GM12865 (cell line): Measurements from ENCODE around the gene AP5Z1.
A peak's percentile ranks its signal among the peaks of the same experiment; 100 is the strongest.

Source experiments
- DNase-seq: peaks from one replicate; pipeline ENCODE4 v3.0.0; 2010; ENCODE audit warnings: low read depth
- H3K4me3 ChIP-seq: 2 replicates; pipeline ENCODE4 v1.5.1; 2011; ENCODE audit warnings: mild to moderate bottlenecking, low read depth, low read length, control low read depth
- CTCF ChIP-seq: IDR thresholded peaks from 2 replicates; pipeline ENCODE4 v1.5.1; 2011; ENCODE audit warnings: low read length, control low read depth, low read depth, inconsistent platforms; ENCODE audit not compliant: insufficient read depth; ENCODE audit errors: missing control alignments

The AP5Z1 gene

GRCh38 chr7:4751398-4751947 lies 23.9 kb upstream of the AP5Z1 start:
- H3K4me3 ChIP-seq = no peak overlapping the region
- no peak for TF ChIP-seq CTCF
- DNase-seq = no peak

GRCh38 chr7:4753598-4754432 lies 21.6 kb upstream of the AP5Z1 start:
- DNase-seq = peak; percentile 85
- TF ChIP-seq CTCF = peak; percentile 96
- H3K4me3 ChIP-seq = no peak overlapping the region

- TF ChIP-seq CTCF = no peak
- DNase-seq = no peak
- H3K4me3 ChIP-seq = no peak overlapping the region
These were observed 20.9 kb upstream of the AP5Z1 start for GRCh38 chr7:4754433-4755010.

- no peak for DNase-seq
- H3K4me3 ChIP-seq = no peak overlapping the region
- TF ChIP-seq CTCF = no peak
These were observed 20.4 kb upstream of the AP5Z1 start for GRCh38 chr7:4755045-4755444.

- no peak overlapping the region for H3K4me3 ChIP-seq
These were observed 17.3 kb upstream of the AP5Z1 start for GRCh38 chr7:4758111-4758510.

GRCh38 chr7:4758791-4759190 lies 16.6 kb upstream of the AP5Z1 start:
- DNase-seq = no peak
- no peak overlapping the region for H3K4me3 ChIP-seq
- no peak for TF ChIP-seq CTCF

More at GRCh38 chr7:4758111-4758510, 17.3 kb upstream of the AP5Z1 start:
- no peak for TF ChIP-seq CTCF
- DNase-seq = no peak
